HG02623 (cell line): Measurements from ENCODE around the gene SMIM7.
"Not testable (repeated sequence)": the region's sequence is repeated elsewhere in the genome, so short reads cannot be mapped to it uniquely, and the experiment has no call there.

Source experiments
- ATAC-seq: cut with Tn5 transposase; IDR thresholded peaks from one replicate; pipeline ENCODE4 v1.9.1; 2021; ENCODE audit warnings: moderate library complexity; ENCODE audit not compliant: unreplicated experiment

The SMIM7 gene

DNA sequence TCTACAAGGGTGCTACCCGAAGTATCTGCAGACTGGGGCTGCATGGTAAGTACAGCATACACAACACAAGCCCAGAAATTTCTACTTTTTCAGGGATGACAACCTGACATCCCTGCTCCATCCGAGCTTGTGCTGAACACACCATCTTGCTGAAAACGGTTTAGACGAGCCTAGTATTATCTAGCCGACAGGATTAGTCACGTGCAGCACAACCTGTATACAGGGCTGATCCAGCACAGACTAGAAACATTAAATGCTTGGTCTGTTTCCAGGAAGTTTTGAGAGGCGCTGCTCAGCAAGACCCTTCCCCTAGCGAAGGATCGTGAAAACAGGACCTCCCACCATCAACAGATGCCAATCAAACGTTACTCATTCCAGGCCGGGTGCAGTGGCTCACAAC is 4.2 kb downstream of the SMIM7 start:
- ATAC-seq, result no peak

DNA sequence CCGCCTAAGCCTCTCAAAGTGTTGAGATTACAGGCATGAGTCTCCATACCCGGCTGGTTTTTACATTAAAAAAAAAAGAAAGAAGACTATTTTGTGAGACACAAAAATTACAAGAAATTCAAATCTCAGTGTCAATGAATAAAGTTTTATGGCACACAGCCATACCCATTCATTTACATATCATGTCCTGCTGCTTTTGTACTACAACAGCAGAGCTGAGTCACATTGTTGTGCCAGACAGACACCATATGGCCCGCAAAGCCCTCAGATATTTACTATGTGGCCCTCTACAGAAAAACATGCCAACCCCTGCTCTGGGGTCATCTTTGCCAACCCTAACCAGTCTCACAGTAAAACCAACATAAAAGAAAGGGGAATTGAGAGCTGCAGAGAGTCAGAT is 5.3 kb downstream of the SMIM7 start:
- ATAC-seq, result no peak

DNA sequence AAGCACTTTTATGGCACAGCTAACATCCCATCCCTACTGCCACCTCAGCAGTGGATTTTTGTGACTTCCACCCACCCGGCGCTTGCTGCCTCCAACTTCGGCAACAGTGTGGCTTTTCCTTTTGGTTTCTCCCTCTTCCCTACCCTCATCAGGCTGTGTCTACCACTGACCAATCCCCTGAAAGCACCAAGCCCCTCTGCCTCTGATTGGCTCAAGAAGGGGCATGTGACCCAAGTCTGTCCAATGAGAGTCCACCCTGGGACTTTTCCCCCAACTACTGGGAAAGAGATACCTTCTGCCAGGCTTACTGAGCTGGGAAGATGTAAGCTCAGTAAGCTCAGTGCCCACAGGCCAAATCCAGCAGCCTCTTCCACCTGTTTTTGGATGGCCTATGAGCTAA is 5.8 kb downstream of the SMIM7 start:
- ATAC-seq, result no peak

DNA sequence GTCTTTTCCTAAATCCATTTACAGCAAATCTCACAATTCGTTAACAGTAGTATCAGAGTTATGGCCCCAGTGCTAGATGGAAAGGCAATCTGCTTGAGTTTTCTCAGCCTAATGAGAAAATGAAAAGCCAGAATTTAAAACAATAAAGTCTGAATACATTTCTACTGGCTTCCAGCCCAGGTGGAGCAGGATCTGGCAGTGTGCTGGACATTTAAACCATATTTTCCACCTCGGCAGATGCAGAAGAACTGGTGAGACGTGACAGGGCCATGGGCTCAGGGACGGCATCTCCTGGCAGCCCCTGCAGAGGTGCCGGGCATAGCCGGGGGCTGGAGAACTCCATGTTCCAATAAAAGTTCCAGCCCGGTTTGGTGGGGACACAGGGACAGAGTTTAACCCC is 7.1 kb downstream of the SMIM7 start:
- no peak for ATAC-seq

DNA sequence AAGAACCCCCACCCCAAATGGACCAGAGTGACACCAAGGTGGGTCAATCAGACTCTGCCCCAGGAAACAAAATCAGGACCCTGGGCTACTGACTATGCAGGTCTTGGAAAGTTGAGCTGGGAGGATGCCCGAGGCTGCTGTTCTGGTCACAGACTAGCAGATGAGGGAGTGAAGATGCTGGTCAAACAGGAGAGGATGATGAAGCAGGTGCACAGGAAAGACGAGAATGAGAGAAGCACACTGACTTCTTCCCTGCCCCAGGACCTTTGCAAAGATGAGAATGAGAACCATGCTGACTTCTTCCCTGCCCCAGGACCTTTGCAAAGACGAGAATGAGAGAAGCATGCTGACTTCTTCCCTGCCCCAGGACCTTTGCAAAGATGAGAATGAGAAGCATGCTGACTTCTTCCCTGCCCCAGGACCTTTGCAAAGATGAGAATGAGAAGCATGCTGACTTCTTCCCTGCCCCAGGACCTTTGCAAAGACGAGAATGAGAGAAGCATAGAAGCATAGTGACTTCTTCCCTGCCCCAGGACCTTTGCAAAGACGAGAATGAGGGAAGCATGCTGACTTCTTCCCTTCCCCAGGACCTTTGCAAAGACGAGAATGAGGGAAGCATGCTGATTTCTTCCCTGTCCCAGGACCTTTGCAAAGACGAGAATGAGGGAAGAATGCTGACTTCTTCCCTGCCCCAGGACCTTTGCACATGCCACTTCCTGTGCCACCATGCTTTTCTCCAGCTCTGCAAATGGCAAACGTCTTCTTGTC is 8.3 kb downstream of the SMIM7 start:
- not testable (repeated sequence) for ATAC-seq

DNA sequence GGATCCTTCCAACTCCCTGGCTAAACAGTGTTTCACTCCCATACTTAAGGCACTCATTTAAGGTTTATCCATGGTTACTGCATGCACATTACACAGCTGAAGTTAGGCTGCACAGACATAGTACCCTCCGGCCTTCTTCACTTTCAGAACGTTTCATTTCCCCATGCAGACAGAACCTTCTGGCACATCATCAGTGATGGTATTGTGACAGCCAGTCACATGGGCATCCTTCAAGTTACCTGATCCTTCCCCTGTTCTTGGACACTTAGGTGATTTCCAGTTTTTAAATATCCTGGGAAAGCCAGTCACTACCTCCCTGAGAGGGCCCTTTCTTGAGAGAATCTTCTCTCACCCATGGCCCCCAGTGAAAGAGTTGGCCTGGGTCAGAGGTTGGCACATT is 9.1 kb downstream of the SMIM7 start:
- no peak for ATAC-seq

DNA sequence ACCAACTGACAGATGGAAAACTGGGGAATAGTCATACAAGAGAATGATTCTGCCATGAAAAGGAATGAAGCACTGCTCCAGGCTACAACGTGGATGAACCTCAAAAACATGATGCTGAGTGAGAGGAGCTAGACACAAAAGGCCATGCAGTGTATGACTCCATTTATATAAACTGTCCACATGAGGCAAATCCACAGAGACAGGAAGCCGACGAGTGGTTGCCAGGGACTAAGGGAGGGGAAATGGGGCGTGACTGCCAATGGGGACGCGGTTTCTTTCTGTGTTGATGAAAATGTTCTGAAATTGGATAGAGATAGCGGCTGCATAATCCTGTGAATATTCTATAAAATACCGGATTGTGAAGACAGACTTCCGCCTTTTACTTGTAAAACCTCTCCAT is 10.2 kb downstream of the SMIM7 start:
- ATAC-seq, result no peak

DNA sequence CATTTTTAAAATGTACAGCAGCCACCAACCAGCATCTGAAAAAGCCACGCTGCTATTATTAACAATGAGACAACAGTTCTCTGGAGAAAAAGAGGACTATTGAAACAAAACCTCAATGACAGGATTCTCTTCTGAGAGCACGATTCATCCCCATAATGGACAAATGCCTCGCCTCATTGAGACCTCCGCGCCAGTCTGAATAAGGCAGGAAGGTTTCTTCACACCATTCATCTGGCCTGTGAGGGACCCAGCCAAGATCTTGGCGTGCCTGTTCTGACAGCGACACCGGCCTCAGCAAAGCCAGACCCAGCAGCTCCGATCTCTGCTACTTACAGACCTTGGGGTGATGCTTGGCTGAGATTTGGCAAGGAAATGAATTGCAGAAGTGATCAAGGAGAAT is 14.8 kb downstream of the SMIM7 start:
- ATAC-seq, result no peak

DNA sequence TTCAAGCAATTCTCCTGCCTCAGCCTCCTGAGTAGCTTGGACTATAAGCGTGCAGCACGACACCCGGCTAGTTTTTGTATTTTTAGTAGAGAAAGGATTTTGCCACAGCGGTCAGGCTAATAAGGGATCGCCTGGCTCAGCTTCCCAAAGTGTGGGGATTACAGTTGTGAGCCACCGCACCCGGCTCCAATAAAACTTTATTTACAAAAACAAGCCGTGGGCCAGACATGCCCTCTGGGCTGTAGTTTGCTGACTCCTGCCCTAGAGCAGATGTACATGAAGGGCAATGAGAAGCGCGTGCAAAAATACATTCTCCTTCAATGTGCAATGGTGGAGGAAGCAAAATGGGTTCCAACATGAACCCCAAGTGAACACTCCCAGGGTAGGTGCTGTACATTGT is 18.2 kb downstream of the SMIM7 start:
- ATAC-seq, result no peak

DNA sequence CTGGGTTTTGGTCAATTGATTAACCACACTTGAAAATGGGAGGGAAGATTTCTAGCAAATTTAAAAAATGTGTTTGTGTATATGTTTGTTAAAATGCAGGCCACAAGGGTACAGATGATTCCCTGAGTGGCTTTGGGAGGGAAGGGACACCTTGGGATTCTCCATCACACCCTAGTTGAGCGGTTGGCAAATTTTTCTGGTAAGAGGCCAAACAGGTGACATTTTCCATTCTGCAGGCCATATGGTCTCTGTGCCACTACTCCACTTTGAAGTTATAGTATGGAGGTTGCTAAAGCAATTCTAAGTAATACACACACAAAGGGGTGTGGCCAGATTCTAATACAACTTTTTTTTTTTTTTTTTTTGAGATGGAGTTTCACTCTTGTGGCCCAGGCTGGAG is 19.0 kb downstream of the SMIM7 start:
- no peak for ATAC-seq

DNA sequence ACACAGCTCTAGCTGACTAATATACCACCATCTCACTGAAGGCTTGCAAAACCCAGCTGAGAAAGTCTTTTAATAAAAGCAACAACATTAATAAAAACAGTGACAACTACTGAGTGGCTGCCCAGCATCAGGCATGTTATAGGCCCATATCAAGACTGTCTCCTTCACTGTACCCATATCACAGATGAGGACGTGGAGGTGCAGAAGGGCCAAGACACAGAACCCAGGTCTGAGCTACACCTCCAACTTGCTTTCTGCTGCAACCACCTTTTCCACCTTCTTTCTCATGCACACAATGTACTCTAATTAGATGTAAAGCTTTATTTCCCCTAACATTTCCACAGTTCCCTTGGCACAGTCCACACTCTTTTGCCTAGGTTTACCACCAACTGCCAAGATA is 21.3 kb downstream of the SMIM7 start:
- no peak for ATAC-seq

DNA sequence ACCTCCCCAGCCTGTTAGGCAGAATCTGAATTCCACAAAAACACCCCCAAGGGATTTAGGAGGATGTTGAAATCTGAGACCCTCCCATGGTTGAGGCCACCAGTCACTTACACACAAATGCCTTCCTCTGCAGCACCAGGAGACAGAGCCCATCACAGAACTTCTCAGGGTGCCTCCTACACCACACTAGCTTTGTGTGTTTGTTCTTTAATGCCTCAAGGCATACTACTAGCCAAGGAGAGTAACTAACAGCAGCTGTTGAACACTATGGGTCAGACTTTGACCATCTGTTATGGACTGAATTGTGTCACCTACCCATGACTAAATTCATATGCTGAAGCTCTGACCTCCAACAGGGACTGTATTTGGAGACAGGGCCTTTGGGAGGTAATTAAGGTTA is 22.4 kb downstream of the SMIM7 start:
- no peak for ATAC-seq

DNA sequence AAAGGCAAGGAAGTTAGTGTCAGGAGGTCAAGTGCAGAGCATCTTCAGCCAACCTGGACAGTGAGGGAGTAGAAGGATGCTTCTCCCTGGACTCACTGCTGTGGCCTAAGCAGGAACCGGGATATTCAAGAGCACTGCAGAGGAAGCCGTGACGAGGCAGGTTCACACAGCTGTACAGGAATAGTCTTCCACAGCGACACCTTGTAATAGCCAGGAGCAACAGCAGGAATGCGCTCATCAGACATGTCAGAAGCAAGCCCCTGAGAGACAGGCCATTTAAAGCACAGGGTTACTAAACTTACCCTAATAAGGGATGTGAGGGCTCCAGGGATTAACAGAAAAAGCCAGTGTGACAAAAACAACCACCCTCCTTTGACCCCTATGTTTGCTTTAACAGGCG is 28.5 kb downstream of the SMIM7 start:
- ATAC-seq, result no peak

DNA sequence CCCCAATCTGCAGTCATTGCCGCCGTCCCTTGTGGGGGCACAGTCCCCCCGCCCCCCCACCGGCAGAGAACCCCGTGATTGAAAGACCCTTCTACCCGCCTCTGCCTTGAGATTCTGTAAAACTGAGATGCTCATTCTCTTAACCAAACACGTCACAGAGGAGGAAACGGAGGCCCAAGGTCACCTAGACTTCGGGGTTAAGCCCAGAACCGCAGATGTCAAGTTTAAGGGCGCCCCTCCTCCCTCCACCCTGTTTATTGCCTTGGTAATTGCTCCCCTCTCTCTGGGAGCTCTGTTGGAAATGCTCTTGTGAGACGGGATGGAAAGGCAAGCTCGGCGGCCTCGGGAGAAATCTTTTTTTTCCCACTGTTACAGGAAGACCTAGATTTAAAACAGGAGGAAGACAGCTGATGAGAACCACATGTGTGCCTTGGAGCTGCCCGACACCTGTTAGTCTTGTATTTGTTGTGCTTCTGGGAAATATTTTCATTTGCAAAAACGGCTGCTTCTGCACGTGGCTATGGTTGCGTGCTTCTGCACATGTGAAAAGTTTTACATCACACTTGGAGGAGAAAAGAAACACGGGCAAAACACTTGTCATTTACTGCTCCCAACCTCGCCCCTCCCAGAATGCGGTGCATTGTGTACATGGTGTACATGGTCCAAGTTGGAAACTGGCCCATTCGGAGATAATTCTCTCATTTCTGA is 30.8 kb downstream of the SMIM7 start:
- ATAC-seq, result no peak

DNA sequence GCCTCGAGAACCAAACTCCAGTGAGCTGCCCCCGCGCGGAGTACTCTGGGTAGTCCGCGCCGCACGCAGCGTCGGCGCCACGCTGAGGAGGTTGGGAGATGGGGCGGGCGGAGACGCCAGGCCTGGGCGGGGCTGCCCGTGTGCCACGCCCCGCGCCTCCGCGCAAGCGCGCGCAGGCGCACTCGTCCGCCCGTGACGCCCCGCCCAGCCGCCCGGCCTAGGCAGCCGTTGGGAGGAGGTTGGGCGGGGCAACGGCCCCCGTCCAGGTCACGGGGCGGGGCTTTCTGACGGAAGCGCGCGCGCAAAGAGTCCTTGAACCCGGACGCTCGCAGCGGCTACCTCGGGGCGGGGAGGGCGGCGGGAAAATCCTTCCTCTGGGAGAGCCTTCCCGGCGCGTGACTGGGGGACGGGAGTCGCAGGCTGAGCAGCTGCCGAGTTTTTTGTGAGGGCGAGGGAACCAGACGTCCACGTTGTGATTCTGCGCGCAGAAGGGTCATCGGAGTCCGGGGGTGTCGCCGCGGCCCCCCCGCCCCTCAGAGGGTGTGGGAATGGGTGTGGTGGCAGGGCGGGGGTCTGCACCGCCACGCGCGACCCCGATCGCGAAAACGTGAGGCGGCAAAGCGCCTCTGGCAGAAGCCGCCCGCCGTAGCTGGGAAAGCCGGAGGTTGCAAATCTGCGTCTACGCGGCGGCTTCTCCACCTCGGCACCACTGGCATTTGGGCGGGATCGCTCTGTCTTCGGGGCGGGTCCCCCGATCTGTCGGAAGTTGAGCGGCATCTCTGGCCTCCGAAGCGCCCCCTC is 31.6 kb downstream of the SMIM7 start, which contains the start of gene MED26:
MED26 (minus strand) TSS at position 22 of the 801 bp plus-strand sequence. CDS start 261 bp downstream, outside the sequence.
- peak; percentile 84 for ATAC-seq

DNA sequence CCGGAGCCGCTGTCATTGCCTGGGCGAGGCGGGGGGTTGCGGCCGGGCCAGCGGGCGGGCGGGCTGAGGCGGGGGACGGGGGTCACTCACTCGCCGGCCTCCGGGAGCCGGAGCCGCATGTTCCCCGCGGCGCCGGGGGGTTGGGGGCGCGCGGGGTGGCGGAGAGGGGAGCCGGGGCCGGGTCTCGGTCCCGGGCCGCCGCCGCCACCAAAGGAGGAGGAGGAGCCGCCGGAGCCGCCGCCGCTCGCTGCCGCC is 32.1 kb downstream of the SMIM7 start:
- no peak for ATAC-seq

DNA sequence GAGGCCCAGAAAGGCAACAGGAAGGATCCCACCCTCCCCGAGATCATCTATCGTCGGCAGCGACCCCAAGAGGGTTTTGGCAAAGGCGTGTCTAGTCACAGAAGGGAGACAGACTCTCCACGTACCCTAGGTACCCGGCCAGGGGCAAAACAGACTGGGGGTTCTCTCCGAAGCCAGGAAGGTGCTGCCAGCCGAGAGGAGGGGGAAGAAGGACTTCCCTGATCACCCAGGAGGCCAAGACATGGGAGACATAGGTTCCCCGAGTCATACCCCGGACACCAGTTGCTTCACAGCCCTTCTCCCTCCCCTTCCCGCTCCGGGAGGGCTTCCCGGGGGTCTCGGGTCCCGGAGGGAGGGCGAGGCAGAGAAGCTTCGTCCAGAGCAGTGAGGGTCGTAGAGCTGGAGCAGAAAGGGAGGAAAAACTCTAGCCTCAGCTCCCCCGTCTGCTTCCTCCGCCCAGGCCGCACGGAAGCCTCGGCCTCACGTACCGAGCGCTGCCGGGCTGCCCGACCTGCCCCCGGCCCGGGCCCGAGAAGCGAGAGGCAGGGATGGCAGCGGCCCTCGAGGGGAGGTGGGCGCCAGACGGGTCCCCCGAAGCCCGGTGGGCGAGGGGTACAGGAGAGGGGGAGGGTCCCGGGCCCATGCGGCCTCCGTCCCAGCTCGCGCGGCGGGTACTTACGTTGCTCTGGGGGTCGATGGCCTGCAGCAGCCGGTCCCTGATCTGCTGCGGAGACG is 32.6 kb downstream of the SMIM7 start:
- ATAC-seq, result peak; percentile 2

DNA sequence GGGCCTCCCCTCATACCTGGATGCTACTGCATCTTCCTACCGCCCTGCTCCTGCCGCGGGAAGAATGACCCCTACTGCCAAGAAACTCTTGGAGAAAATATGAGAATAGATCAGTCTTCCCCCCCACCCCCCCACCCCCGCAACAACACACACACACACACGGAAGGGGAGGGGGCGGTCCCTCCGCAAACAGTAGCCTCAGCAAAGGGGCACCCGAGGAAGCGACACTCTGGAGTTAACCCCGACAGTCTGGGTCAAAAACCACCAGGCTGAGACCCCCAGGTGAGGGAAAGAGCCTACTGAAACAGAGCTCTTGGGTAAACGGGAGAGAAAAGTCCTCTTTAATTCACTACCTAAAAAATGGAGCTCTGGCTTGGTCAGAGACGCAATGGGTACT is 33.1 kb downstream of the SMIM7 start:
- ATAC-seq, result no peak

DNA sequence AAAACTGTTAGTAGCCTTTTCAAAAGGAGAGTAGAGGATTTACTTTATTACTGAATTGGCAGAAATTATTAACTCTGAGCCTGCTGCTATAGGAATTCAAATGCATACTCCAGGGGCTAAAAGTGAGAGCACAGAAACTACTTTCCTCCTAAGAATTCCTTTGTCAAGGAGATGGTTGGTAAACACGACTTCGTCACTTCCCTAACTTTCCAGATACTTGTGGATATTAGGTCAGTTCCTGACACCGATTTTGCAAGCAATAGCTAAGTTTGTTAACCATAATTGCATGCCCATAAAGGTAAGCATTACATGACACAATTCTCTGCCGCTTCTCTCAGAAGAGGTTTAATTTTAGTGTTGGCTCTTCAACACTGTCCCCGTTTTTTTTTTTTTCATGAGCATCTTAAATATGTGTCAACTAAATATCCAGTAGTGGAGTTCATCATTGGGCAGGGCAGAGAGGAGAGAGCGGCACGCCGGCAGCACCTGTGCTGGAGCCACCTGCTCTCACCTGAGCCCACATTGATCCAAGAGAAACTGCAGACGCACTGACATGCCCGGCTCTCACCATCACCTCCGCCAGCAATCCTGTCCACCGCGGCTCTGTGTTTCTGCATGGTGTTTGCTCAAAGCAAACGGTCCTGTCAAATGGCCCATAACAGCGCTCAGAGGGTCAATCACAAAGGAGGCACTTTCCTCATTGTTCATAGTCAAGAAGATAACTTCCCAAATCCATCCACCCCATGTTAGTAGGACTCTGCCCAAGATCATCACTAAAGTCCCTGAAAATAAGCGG is 34.6 kb downstream of the SMIM7 start:
- ATAC-seq, result no peak

DNA sequence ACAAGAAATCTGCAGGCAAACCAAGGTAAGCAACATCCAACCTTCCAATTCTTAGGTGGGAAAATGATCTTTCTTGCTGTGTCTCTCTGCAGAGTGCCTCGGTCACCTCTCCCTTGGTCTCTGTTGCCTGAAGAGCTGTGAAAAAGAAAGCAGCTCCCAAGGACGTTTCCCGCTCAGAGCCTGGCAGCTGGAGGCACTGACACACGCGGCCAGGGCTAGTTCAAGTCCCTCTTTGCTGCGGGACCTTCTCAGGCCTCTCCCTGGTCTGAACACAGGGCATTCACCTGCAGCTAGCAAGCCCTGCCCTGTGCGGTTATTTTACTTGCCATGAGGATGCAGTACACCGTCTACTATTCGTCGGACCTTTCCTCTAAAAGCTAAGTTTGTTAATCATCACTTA is 35.7 kb downstream of the SMIM7 start:
- ATAC-seq, result no peak

DNA sequence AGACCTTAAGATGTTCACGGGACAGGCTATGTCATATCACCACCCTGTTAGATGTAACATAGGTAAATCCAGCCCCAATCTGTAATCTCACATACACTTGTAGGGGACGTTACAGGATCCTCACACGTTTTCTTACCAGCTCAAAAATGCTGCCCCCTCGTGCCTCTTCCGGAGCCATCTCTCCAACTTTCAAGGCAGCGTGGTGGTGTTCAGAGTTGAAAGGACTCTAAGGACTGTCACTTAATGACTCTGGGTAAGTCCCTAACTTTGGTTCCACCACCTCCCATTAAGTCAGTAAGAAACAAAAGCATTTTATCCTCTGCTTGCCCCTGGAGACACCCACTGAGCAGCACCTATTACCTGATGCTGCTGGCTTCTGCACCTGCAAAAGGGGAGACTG is 36.4 kb downstream of the SMIM7 start:
- no peak for ATAC-seq
